ENCODE data around the gene CUX1.

CUX1 gene

GRCh38 chr7:101977249-101977648 is 159.8 kb downstream of the CUX1 start:
- POLR2A ChIA-PET, result no interaction called here
- CTCF ChIA-PET, result no interaction called here
- no peaks in the 10 kb centered on the region for H3K9me3 ChIP-seq (ENCODE audit: control insufficient read depth, insufficient read depth, low read depth, low read length)

GRCh38 chr7:101978683-101979082 is 161.3 kb downstream of the CUX1 start:
- H3K36me3 ChIP-seq (ENCODE audit: control insufficient read depth in 2 of 2, insufficient read depth in 1 of 2, low read length in 2 of 2), result no peaks in the 10 kb centered on the region
- no peaks in the 10 kb centered on the region for H3K9me3 ChIP-seq (ENCODE audit: control insufficient read depth, insufficient read depth, low read depth, low read length)
- ChIA-PET CTCF (no interaction called here), POLR2A (no interaction called here)
- TF ChIP-seq ZNF280C (tag by site-specific recombination; IDR thresholded peaks at IDR 0.05) (no peak), PRDM10 (tag by site-specific recombination; IDR thresholded peaks at IDR 0.05) (no peak), KLF7 (tag by site-specific recombination; IDR thresholded peaks at IDR 0.05; ENCODE audit: borderline replicate concordance) (no peak), SP2 (tag by site-specific recombination; IDR thresholded peaks at IDR 0.05) (no peak), ZNF529 (tag by site-specific recombination; IDR thresholded peaks at IDR 0.05; ENCODE audit: insufficient replicate concordance) (no peak), ZNF747 (tag by site-specific recombination; IDR thresholded peaks at IDR 0.05) (no peak), SALL2 (tag by site-specific recombination; IDR thresholded peaks at IDR 0.05; ENCODE audit: borderline replicate concordance) (no peak), PRDM1 (tag by site-specific recombination; IDR thresholded peaks at IDR 0.05) (no peak), ZNF394 (tag by site-specific recombination; IDR thresholded peaks at IDR 0.05; ENCODE audit: borderline replicate concordance) (no peak), ZBTB1 (tag by site-specific recombination; IDR thresholded peaks at IDR 0.05) (no peak), ZNF335 (tag by site-specific recombination; conservative IDR thresholded peaks at IDR 0.05) (no peak), ZBTB26 (tag by site-specific recombination; optimal IDR thresholded peaks at IDR 0.05) (no peak), ZNF132 (tag by site-specific recombination; IDR thresholded peaks at IDR 0.05; ENCODE audit: borderline replicate concordance) (no peak), ZSCAN16 (tag by site-specific recombination; IDR thresholded peaks at IDR 0.05) (no peak), ZNF391 (tag by site-specific recombination; IDR thresholded peaks at IDR 0.05; ENCODE audit: borderline replicate concordance, low read depth) (no peak), ZNF501 (tag by site-specific recombination; IDR thresholded peaks at IDR 0.05) (no peak), ZSCAN30 (tag by site-specific recombination; IDR thresholded peaks at IDR 0.05) (no peak), ZNF140 (tag by site-specific recombination; IDR thresholded peaks at IDR 0.05) (no peak)
- H3K27ac ChIP-seq (ENCODE audit: extremely low read depth, low read depth, low read length), result no peak overlapping the region
- peaks cover 5% of the 10 kb centered on the region; the same call in 1 of the 2 replicates for H3K4me1 ChIP-seq (ENCODE audit: control insufficient read depth, insufficient read depth, low read length)
- H3K4me3 ChIP-seq (ENCODE audit: low read depth, low read length), result no peak overlapping the region

More at GRCh38 chr7:101977249-101977648, 159.8 kb downstream of the CUX1 start:
- Histone ChIP-seq H3K4me3 (ENCODE audit: low read depth, low read length) (no peak overlapping the region), H3K36me3 (ENCODE audit: control insufficient read depth in 2 of 2, insufficient read depth in 1 of 2, low read length in 2 of 2) (no peaks in the 10 kb centered on the region), H3K27ac (ENCODE audit: extremely low read depth, low read depth, low read length) (no peak overlapping the region), H3K4me1 (ENCODE audit: control insufficient read depth, insufficient read depth, low read length) (peaks cover 5% of the 10 kb centered on the region; the same call in 1 of the 2 replicates)
- no peak for TF ChIP-seq ZNF654 (tag by site-specific recombination; IDR thresholded peaks at IDR 0.05; ENCODE audit: low read depth)
- peak; percentile 90 for TF ChIP-seq ZNF121 (tag by site-specific recombination; IDR thresholded peaks at IDR 0.05)
